HG03565 (cell line): ENCODE results near the gene PTPRO.
"Not testable (repeated sequence)": the region's sequence is repeated elsewhere in the genome, so short reads cannot be mapped to it uniquely, and the experiment has no call there.

Source experiments
- ATAC-seq: cut with Tn5 transposase; IDR thresholded peaks from one replicate; pipeline ENCODE4 v1.9.1; 2021; ENCODE audit warnings: mild to moderate bottlenecking, moderate library complexity; ENCODE audit not compliant: unreplicated experiment

PTPRO gene

GRCh38 chr12:15599266-15600037 is 277.1 kb downstream of the PTPRO start:
- no peak for ATAC-seq

GRCh38 chr12:15600223-15600935 is 278.1 kb downstream of the PTPRO start:
- ATAC-seq: no peak

- no peak for ATAC-seq
Observed at GRCh38 chr12:15601210-15601800, 279.0 kb downstream of the PTPRO start.

GRCh38 chr12:15602051-15602672 is 279.9 kb downstream of the PTPRO start:
- no peak for ATAC-seq

- no peak for ATAC-seq
Observed at GRCh38 chr12:15603474-15604085, 281.3 kb downstream of the PTPRO start.

GRCh38 chr12:15605881-15606590 is 283.7 kb downstream of the PTPRO start:
- no peak for ATAC-seq

- ATAC-seq: no peak
Observed at GRCh38 chr12:15608406-15608805, 286.1 kb downstream of the PTPRO start.

GRCh38 chr12:15608941-15609340 is 286.6 kb downstream of the PTPRO start:
- no peak for ATAC-seq

GRCh38 chr12:15613981-15614380 is 291.7 kb downstream of the PTPRO start:
- ATAC-seq: no peak

- ATAC-seq: not testable (repeated sequence)
Observed at GRCh38 chr12:15616495-15616894, 294.2 kb downstream of the PTPRO start.

- no peak for ATAC-seq
Observed at GRCh38 chr12:15620741-15621539, 298.6 kb downstream of the PTPRO start.

- ATAC-seq: no peak
Observed at GRCh38 chr12:15625075-15625474, 302.8 kb downstream of the PTPRO start.

- ATAC-seq: no peak
Observed at GRCh38 chr12:15627995-15628945, 306.0 kb downstream of the PTPRO start.

GRCh38 chr12:15629108-15629507 is 306.8 kb downstream of the PTPRO start:
- ATAC-seq: no peak

GRCh38 chr12:15629761-15630160 is 307.5 kb downstream of the PTPRO start:
- no peak for ATAC-seq

GRCh38 chr12:15631007-15631715 is 308.9 kb downstream of the PTPRO start:
- ATAC-seq: no peak

- ATAC-seq: no peak
Observed at GRCh38 chr12:15632708-15633107, 310.4 kb downstream of the PTPRO start.

- ATAC-seq: no peak
Observed at GRCh38 chr12:15633201-15633600, 310.9 kb downstream of the PTPRO start.
